Occipital lobe (tissue), 2 donors: ENCODE measurements around the gene BLNK. TPM values are rescaled to one million over a fixed set of nuclear protein-coding genes. Genes with fewer than 3 reads are reported as not detected.

Experiments used
- DNase-seq: peaks from one replicate; lab custom pipeline; 2025; lab: John Stamatoyannopoulos, UW
- total RNA-seq: library from RNA; depleted of rRNA; stranded (reverse); fragments of >200 nt; gene quantifications from one replicate; pipeline ENCODE4 v1.2.3, GENCODE V29; 2014

The BLNK gene
- total RNA-seq, 1 donor from 2014 or later, result 0.78 TPM

DNA sequence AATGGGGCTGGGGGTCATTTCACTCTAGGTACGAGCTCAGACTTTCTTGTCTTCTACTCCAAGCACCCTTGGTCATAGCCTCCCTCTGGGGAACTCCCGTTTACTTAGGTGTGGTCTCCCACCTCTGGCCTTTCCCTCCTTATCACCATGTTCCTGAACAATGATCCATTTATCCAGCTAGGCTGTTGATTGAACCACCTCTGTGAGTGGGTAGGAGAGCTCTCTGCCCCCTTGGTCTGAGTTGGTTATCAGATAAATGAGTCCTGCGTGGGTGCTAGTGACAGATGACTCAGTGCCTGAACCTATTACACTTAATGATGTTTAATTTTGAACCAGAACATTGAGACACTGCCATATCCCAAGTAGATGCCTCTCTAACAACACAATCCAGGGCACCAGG is 9.4 kb downstream of the BLNK start:
- DNase-seq, result no peak

DNA sequence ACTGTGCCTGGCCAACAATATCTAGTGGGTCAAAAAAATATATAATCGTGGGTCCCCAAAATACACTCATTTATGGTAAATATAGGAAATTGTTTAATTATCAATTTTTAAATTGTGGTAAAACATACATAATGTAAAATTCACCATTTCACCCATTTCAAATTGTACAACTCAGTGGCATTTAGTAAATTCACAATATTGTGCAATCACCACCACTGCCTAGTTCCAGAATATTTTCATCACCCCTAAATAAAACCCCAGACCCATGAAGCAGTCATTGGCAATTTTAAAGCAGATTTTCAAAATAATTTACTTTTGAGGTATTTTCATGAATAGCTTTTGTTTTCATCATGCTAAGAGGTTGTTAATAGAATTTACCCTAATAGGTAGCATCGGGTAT is 10.2 kb downstream of the BLNK start:
- no peak for DNase-seq

DNA sequence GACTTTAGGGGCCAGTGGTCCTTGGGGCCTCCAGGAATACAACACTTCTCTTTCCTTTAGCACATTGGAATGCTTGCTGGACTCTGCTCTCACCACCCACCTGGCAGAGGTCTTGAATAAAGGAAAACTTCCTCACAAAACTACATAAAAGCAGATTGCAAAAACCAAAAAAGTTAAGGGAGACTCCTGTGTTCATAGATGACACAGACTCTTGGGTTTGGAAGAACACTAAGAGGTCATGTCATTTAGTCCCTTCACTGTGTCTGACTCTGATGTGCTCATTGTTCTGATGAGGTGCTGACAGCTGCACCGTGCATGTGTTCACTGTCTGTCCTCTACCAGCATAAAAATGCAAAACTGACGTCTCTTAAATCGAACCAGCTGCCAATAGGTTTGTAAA is 11.4 kb downstream of the BLNK start:
- no peak for DNase-seq

DNA sequence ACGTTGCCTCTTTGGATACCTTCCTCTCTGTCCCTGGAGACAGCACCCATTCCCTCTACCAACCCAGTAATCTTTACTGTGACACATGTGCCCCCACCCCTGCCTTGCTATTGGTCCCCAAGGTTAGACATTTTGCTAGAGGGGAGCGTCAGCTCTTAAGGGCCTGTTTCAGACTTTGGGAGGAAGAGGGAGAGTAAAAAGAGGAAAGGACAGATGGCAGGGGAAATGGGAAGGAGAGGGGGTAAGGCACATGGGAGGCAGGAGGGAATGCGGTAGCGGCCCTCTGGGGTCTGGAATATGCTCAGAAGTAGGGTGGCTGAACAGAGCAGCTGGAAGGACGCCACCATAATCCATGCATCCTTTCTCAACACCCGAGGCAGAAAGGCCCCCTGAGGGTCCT is 12.2 kb downstream of the BLNK start:
- DNase-seq, result no peak

DNA sequence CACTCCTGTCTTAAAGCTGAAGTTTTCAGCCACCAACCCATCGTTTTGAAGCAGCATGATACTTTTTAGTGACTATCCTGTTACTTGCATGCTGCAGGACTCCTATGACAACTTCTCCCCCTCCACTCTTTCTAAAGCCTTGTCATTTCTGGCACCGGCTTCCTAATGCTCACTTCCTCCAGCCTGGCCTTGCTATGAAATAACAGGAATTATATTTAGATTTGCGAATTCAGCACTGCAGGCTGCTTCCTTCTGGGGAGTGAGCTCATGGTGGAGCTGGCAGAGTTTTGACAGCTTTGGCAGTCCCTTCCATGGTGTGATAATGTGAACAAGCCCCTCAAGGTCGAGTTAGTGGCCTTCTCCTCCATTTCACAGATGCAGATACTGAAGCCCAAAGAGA is 13.4 kb downstream of the BLNK start:
- no peak for DNase-seq

DNA sequence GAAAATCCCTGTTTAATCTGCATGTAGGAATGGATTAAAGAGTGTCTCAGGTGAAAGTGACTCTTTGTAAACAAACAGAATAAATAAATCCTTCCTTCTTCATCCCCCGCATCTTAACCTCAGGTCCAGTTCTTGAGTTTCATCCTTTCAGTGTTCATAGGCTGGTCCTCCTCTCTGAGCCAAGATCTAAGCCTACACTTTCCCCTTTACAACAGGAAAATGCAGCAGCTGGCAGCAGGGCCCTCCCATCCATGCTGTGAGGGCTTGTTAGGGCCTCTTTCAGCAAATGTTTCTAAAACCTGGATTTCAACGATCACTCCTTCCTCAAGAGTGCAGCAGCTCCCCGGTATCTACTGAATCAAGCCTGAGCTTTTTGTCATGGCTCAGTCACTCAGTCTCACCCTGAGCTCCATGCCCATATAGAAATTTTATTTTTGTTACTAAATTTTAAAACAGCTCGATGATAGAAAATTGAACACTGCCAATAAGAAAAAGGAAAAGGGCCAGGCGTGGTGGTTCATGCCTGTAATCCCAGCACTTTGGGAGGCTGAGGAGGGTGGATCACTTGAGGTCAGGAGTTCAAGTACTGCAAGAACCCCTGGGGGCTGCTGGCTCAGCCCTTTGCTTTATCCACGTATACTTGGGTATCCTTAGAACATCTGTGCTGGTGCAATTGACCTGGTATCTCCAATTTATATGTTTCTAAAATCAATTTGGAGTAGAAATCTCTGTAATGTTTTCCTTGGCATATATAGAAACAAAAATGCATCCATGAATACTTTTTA is 15.6 kb downstream of the BLNK start:
- no peak for DNase-seq

DNA sequence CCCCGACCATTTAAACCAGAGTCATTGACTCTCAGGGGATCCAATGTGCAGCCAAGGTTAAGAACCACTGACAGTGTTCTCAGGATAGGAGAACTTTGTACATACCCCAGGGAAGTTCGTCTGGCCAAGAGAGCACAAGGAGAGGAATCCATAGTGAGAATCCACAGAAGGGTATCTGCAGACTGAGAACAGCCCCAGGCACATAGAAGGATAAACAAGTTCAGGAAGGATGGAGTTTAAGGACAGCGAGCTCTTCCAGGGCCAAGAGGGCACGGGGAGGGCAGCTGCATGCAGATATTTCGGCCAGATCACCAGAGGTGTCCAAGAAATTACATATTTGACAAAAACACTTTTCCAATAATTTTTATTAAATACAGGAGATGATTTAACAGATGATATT is 16.4 kb downstream of the BLNK start:
- DNase-seq, result no peak

DNA sequence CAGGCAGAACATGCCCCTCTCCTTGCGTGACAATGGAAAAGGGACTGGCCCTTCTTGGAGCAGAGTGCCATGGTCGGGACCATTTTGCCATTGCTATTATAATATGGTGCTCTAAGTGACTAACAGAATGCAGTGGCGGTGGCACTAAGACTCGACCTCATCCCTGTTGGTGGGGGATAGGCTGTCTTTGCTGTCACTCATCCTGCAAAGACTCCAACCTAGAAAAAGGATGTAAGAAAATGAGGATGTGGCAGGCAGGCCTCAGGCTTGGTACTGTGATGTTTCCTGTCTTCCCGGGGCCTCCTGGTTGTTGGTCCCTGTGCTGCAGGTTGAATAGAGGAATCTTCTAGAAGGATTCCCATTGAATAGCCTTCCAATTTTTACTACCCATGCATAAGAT is 18.6 kb downstream of the BLNK start:
- no peak for DNase-seq

DNA sequence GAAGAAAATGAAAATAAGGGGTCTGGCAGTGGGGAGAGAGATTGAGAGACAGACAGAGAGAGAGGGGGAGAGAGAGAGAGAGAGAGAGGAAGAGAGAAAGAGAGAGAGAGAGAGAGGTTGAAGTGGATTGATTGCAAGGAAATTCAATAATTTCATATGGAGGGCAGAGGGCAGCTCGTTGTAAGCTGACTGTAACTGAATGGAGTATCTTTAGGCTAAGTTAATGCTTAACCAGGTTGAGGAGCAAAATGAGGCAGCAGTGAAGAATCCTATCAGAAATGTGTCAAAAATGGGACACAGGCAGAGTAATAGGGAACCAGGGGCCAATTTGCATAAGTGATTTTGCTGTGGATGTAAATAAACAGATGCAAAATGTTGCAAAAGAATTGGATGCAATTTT is 21.0 kb downstream of the BLNK start:
- no peak for DNase-seq

DNA sequence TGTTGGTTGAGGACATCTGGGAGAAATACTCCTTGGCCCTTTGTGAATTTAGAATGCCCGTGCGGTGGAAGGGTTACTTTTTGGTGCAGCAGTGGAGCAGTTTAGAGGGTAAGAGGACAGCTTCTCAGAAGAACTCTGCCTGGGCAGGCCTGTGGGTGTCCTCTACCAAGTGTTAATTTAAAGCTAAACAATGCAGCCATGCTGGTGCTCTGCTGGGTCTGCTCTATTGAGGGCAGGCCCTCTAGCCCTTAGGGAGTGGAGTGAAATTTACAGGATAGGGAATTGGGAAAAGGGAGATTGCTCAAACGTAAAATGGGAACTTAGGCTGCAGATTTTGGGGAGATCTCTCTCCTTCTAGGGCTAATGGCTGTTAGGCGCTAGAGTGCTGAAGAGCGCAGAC is 22.1 kb downstream of the BLNK start:
- no peak for DNase-seq

DNA sequence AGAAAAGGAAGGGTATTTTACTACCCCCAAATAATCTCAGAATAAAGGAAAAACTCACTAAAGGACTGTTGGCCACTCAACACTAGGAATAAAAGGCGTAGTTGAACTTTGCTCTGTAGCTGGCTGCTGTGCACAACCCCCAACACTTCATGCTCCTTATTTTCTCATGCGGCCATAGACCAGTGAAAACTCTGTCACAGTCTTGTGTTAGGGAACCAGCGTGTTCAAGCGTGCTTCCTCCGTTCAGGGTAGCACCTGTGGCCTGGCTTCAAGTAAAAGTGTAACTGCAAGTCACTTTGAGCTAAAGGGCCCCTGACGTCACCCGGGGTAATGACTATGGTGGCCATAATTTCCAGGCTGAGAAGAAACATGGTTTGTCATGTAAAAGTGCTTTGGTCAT is 27.0 kb downstream of the BLNK start:
- no peak for DNase-seq

DNA sequence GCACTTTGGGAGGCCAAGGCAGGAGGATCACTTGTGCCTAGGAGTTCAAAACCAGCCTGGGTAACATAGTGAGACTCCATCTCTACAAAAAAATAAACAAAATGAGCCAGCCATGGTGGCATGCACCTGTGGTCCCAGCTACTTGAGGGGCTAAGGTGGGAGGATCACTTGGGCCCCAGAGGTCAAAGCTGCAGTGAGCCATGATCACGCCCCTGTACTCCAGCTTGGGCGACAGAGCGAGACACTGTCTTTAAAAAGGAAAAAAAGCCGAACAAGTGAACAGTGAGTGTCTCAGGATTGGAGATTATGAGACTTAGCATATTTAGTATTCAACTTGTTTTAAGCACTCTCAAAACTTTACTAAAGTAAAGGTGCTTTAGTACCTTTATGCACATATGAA is 28.1 kb downstream of the BLNK start:
- no peak for DNase-seq

DNA sequence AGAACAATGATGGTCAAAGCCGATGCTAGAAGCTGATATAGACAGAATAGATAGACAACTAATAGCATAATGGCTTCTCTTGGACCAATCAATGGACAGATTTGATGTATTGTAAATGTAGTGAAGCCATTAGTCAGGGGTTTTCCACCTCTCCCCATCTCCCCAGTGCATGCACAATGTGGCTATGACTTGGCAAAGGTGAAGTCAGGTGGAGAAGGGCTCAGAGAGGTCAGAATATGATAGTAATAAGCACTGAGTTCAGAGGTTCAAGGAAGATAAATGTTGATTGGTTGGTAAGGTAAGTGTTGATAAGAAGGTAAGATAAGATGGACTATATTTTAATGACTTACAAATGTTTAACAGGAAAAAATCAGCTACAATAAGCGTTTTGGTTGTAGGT is 28.5 kb downstream of the BLNK start:
- DNase-seq, result no peak

DNA sequence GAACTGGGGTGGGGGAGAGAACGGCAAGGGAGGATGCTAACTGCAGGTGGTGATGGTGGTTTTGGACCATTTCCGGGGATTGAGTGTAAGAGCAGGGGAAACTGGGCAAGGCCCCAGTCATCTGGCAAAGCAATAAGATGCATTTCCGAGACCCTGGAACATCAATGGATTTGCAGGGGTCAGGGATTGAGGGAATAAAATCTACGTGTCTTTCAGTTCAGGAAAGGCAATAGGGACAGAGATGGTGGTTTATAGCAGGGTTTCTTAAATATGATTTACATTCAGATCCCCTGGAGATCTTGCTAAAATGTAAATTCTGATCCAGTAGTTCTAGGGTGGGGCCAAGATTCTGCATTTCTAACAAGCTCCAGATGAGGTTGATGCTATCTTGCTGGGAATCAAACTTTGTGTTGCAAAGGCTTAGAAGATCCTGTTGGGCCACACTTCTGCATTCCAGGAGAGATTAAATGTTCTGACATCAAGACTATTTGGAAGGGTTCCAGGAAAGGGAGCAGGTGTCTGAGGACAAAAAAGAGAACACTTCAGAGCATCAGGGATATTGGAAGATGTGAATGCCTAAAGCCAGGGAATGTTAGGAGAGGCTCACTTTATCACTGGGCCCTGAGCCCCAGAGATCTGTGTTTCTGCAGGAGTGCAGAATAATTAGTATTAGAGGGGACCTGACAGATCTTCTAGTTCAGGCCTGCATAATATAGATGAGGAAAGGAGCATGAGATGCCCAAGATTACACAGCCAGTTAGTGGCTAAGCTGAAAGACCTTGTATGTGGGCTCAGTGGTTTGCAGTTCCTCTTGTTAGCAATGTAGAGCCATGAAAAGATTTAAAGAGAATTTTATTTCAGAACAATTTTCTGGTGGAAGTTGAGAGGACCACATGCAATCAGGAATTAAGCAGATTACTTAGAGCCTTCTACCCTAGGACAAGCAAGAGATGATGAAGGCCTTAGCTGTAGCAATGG is 32.4 kb downstream of the BLNK start:
- DNase-seq, result no peak

DNA sequence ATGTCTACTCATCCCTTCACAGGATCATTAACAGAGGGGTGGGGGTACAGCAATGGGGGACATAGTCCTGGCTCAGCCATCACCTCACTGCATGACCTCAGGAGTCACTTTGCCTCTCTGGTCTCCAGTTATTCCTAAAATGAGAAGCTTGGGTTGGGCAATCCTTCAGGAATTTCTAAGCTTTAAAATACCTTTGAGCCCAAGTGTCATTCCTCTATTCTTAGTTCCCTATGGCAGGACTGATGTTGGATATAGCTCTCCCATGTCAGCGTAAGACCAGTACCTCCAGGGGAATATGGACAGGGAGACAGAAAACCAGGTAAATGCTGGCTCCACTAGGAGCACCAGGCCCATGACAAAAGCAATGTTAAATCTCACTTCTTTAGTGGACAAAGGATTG is 34.5 kb downstream of the BLNK start:
- no peak for DNase-seq

DNA sequence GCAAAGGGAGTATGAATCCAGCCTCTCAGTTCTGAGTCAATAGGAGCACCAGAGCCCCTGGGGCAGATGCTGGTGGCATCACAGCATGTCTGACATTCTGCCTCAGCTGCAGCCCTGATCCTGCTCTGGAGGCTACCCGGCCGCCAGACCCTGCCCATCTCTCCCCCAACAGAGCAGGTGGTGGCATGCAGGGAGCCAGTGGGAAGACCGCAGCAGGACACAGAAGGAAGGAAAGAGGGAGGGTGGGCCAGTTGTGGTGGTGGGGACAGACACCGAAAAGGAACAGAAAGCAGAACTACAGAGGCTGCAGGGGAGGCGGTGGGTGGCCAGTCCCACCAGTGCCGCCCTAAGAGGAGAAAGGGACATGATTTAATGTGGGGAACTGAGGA is 35.3 kb downstream of the BLNK start:
- DNase-seq, result no peak

DNA sequence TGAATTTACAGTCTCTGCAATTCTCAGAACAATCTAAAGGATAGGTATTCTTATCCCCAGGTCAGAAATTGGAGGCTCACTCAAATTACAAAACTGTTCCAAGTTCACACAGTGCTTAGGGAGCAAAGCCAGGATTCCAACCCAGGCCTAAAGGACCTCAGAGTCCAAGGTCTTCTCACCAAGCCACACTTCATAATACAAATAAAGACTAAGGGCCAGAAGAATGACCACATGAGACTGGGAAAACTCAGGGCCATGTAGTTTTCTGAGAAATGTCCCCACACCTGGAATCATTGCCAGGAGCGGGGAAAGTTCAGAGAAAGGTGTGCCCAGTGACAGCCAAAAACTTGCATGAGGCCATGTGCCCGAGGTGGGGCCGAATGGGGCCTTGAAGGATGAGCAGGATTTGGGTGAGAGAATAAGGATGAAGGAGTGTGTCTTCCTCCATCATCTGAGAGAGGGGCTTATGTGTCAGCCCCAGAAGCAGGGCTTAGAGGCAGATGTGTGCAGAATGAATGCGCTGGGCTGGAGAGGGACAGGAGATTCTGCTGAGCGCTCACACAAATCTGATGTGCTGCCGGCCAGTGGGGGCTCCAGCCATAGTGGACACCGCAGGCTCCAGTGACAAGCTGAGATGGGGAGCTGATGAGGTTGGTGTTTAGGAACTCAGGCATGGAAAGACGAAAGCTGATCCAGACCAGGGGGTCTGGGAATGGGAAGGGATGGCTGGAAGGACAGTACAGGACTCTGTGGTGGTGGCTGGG is 35.9 kb downstream of the BLNK start:
- no peak for DNase-seq

DNA sequence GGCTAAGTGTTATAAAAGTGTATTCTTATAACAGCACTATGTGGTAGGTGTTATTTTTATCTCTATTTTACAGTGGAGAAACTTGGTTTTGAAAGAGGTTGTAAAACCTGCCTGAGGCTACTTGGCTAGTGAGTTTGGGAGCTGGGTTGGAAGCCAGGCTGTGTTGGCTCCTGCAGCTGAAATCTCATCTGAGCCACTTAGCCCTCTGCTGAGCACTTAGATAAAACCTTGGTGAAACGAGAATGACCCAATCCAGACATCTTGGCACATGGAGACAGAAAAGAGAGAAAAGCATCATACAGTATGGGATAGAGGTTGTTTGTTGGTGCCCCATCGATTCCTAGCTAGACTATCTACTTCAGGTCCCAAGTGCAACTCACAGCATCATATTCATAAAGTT is 37.4 kb downstream of the BLNK start:
- no peak for DNase-seq

DNA sequence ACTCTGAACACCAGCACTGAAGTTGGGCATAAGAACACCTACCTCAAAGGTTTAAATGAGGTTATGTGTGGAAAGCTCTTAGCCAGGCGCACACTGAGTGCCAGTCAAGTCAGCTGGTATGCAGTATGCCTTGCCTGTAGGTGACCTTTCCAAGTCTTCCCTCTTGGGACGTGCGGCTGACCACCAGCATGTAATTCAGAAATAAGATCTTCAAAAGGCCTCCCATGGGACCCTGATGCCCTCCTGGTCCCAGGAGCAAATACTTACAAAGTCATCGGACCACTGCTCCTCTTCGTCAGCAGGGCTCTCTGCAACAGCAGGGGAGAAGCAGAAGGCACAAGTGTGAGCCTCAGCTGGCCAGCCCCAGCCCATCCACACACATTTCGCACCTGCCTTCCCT is 40.8 kb downstream of the BLNK start:
- DNase-seq, result no peak

DNA sequence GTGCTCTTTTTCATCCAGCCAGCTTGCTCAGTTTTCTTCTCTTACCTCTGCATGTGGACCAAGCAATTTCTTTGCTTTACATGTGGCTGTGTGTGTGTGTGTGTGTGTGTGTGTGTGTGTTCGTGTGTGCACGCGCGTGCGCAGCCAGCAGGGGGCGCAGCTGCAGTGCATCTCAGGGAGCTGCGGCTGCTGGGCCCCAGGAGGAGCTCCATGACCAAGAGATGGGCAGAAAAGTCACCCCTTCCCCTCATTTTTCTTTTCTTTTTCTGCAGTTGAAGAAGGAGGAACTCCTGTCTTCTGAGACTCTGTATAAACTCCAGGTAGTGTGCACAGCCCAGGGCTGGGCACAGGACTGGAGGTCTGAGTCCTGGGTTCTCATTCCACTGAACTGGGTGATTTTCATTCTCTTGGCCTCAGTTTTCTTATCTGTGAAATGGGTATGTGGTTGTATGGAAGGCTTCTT is 41.8 kb downstream of the BLNK start:
- DNase-seq, result peak; percentile 9

DNA sequence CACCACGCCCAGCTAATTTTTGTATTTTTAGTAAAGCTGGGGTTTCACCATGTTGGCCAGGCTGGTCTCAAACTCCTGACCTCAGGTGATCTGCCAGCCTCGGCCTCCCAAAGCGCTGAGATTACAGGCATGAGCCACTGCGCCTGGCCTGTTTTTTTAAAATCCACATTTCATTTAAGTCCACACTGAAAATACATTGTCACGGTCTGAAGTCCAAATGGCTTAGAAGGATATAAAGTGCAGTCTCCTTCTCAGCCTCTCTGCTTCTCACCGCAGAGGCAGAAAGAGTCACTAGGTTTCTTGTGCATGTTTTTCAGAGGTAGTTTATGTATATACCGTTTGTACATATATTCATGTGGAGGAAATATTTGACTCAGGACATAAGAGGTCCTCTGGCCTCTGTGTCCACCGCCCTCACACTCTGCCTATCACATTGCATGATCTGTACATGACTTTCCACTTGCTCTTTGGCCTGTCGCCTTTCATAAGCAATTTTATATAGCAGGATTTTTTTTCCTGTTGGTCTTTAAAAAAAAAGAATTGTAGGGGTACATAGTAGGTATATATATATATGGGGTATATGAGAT is 42.9 kb downstream of the BLNK start:
- no peak for DNase-seq

DNA sequence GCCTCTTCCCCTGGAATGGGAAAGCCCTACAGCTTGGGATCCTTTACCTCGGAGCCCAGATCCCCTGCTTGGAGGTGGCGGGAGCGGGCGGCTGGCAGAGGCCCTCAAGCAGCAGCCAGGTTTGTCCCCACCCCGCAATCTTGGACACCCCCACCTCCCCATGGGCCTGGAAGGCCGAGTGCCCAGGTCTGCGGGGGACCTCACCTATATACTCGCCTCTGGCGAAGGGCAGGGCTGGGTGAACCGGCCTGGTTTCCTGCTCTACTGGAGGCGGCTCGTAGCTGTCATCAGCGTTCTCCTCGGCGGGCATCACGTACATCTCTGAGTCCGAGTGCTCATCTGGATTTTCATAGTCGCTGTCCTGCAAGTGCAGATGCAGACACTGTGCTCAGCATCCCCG is 44.2 kb downstream of the BLNK start:
- DNase-seq, result no peak
